IPS DF 4.7 (cell line): ENCODE results near the gene PARP9.

Experiments
- DNase-seq: peaks from one replicate; pipeline ENCODE4 v3.0.0-alpha.2; 2013; ENCODE audit warnings: low spot score; ENCODE audit errors: extremely low read depth

The PARP9 gene

GRCh38 chr3:122564155-122564912 lies at the start of gene PARP9, which contains the start of gene DTX3L:
PARP9 (minus strand) TSS chr3:122564300; CDS start chr3:122559620, 4,680 bp downstream.
DTX3L (plus strand) TSS chr3:122564338; CDS start chr3:122564427, 89 bp downstream.
- no peak for DNase-seq

- no peak for DNase-seq
These were observed 48.6 kb upstream of the PARP9 start for GRCh38 chr3:122612696-122613095.

GRCh38 chr3:122609798-122610559 lies 45.9 kb upstream of the PARP9 start:
- no peak for DNase-seq

GRCh38 chr3:122608916-122609315 lies 44.8 kb upstream of the PARP9 start:
- no peak for DNase-seq

GRCh38 chr3:122606330-122606729 lies 42.2 kb upstream of the PARP9 start:
- DNase-seq: no peak

GRCh38 chr3:122603056-122603455 lies 39.0 kb upstream of the PARP9 start:
- DNase-seq: no peak

GRCh38 chr3:122602011-122602710 lies 38.1 kb upstream of the PARP9 start:
- no peak for DNase-seq

GRCh38 chr3:122598556-122598955 lies 34.5 kb upstream of the PARP9 start:
- DNase-seq: no peak

GRCh38 chr3:122598151-122598550 lies 34.1 kb upstream of the PARP9 start:
- DNase-seq: no peak

- DNase-seq: no peak
These were observed 29.9 kb upstream of the PARP9 start for GRCh38 chr3:122594025-122594424.

GRCh38 chr3:122590610-122591009 lies 26.5 kb upstream of the PARP9 start:
- no peak for DNase-seq

- no peak for DNase-seq
These were observed 25.2 kb upstream of the PARP9 start for GRCh38 chr3:122589297-122589696.

GRCh38 chr3:122587572-122587971 lies 23.5 kb upstream of the PARP9 start:
- DNase-seq: no peak

- DNase-seq: no peak
These were observed 22.8 kb upstream of the PARP9 start for GRCh38 chr3:122586773-122587485.

GRCh38 chr3:122586098-122586497 lies 22.0 kb upstream of the PARP9 start:
- no peak for DNase-seq

- DNase-seq: no peak
These were observed 18.3 kb upstream of the PARP9 start for GRCh38 chr3:122582390-122582789.

GRCh38 chr3:122581622-122582021 lies 17.5 kb upstream of the PARP9 start:
- DNase-seq: no peak

- DNase-seq: no peak
These were observed 16.4 kb upstream of the PARP9 start for GRCh38 chr3:122580470-122580869.

GRCh38 chr3:122578069-122578740 lies 14.1 kb upstream of the PARP9 start:
- DNase-seq: no peak

GRCh38 chr3:122577409-122578031 lies 13.4 kb upstream of the PARP9 start, which contains the start of gene PARP15:
PARP15 (plus strand) TSS chr3:122577650; CDS start chr3:122577668, 18 bp downstream.
- DNase-seq: no peak
